ENCODE results near the gene TMCC1. TPM values are rescaled to one million over a fixed set of nuclear protein-coding genes. Genes with fewer than 3 reads are reported as not detected.
"Not testable (repeated sequence)": the region's sequence is repeated elsewhere in the genome, so short reads cannot be mapped to it uniquely, and the experiment has no call there.

TMCC1 gene
- total RNA-seq, 4 donors from 2014 or later: 23.2 to 78.7 (median 54.1) TPM

GRCh38 chr3:129699612-129700011 is 193.9 kb downstream of the TMCC1 start:
- TF ChIP-seq POLR2A (IDR thresholded peaks at IDR 0.05) (no peak), CTCF (IDR thresholded peaks at IDR 0.05) (no peak)
- H3K27ac ChIP-seq: no peak overlapping the region
- DNase-seq: no peak
- intact Hi-C loops (cut with DNase I; ENCODE audit: low total_unique reads): no loop called here
- H3K4me3 ChIP-seq: no peak overlapping the region
- no peaks in the 10 kb centered on the region for H3K27me3 ChIP-seq
- no peaks in the 10 kb centered on the region for H3K36me3 ChIP-seq
- H3K4me1 ChIP-seq: no peaks in the 10 kb centered on the region
- H3K9me3 ChIP-seq: no peaks in the 10 kb centered on the region

GRCh38 chr3:129699199-129699598 is 194.3 kb downstream of the TMCC1 start:
- no peaks in the 10 kb centered on the region for H3K9me3 ChIP-seq
- DNase-seq: no peak
- no peaks in the 10 kb centered on the region for H3K27me3 ChIP-seq
- no peak overlapping the region for H3K4me3 ChIP-seq
- no peaks in the 10 kb centered on the region for H3K36me3 ChIP-seq
- H3K27ac ChIP-seq: no peak overlapping the region
- intact Hi-C loops (cut with DNase I; ENCODE audit: low total_unique reads): no loop called here
- H3K4me1 ChIP-seq: no peaks in the 10 kb centered on the region
- TF ChIP-seq CTCF (IDR thresholded peaks at IDR 0.05) (no peak), POLR2A (IDR thresholded peaks at IDR 0.05) (no peak)

- no peak for DNase-seq
- Histone ChIP-seq H3K4me3 (no peak overlapping the region), H3K9me3 (no peaks in the 10 kb centered on the region), H3K36me3 (no peaks in the 10 kb centered on the region), H3K27me3 (no peaks in the 10 kb centered on the region), H3K27ac (no peak overlapping the region), H3K4me1 (no peaks in the 10 kb centered on the region)
- intact Hi-C loops (cut with DNase I; ENCODE audit: low total_unique reads): no loop called here
- TF ChIP-seq POLR2A (IDR thresholded peaks at IDR 0.05) (no peak), CTCF (IDR thresholded peaks at IDR 0.05) (no peak)
These were observed 196.1 kb downstream of the TMCC1 start for GRCh38 chr3:129697229-129697969.

- H3K4me3 ChIP-seq; H3K27ac ChIP-seq; H3K27me3 ChIP-seq; H3K36me3 ChIP-seq; H3K9me3 ChIP-seq; DNase-seq; H3K4me1 ChIP-seq; intact Hi-C loops (cut with DNase I; ENCODE audit: low total_unique reads): not testable (repeated sequence)
These were observed 197.1 kb downstream of the TMCC1 start for GRCh38 chr3:129696430-129696829.

GRCh38 chr3:129695230-129695629 is 198.3 kb downstream of the TMCC1 start:
- Histone ChIP-seq H3K4me1 (no peaks in the 10 kb centered on the region), H3K27me3 (no peaks in the 10 kb centered on the region), H3K36me3 (no peaks in the 10 kb centered on the region), H3K9me3 (no peaks in the 10 kb centered on the region), H3K4me3 (no peak overlapping the region), H3K27ac (no peak overlapping the region)
- intact Hi-C loops (cut with DNase I; ENCODE audit: low total_unique reads): no loop called here
- DNase-seq: peak in 1 of 2 donors; percentile 32
- no peak for TF ChIP-seq POLR2A (IDR thresholded peaks at IDR 0.05)
- TF ChIP-seq CTCF (IDR thresholded peaks at IDR 0.05): no peak
